GM18507 (cell line): ENCODE measurements around the gene CHRM2.

Experiments
- DNase-seq: peaks from one replicate; pipeline ENCODE4 v3.0.0; 2011; ENCODE audit warnings: low read depth; ENCODE audit not compliant: insufficient read length; ENCODE audit errors: extremely low spot score
- FAIRE-seq: peaks from 2 replicates; lab custom pipeline; 2011; peaks lifted over from hg19 to GRCh38; lab: Jason Lieb, UNC

CHRM2 gene

GRCh38 chr7:136947347-136947746 lies 78.9 kb downstream of the CHRM2 start:
- DNase-seq (no peak), FAIRE-seq (no peak)

- DNase-seq (no peak), FAIRE-seq (no peak)
These were observed 81.9 kb downstream of the CHRM2 start for GRCh38 chr7:136950331-136950730.

- no peak for DNase-seq
- no peak for FAIRE-seq
These were observed 84.9 kb downstream of the CHRM2 start for GRCh38 chr7:136953386-136953785.

- no peak for FAIRE-seq
- DNase-seq, result no peak
These were observed 87.8 kb downstream of the CHRM2 start for GRCh38 chr7:136956232-136956631.

GRCh38 chr7:136956671-136957070 lies 88.2 kb downstream of the CHRM2 start:
- FAIRE-seq, result no peak
- DNase-seq, result no peak

- FAIRE-seq, result no peak
- no peak for DNase-seq
These were observed 88.9 kb downstream of the CHRM2 start for GRCh38 chr7:136957391-136957790.

GRCh38 chr7:136958016-136958415 lies 89.6 kb downstream of the CHRM2 start:
- no peak for DNase-seq
- FAIRE-seq, result no peak

- FAIRE-seq, result no peak
These were observed 95.9 kb downstream of the CHRM2 start for GRCh38 chr7:136964347-136964746.

GRCh38 chr7:136966825-136967224 lies 98.4 kb downstream of the CHRM2 start:
- FAIRE-seq (no peak), DNase-seq (no peak)

More at GRCh38 chr7:136964347-136964746, 95.9 kb downstream of the CHRM2 start:
- DNase-seq, result no peak

- FAIRE-seq (no peak), DNase-seq (no peak)
These were observed 101.3 kb downstream of the CHRM2 start for GRCh38 chr7:136969761-136970160.

GRCh38 chr7:136971776-136972175 lies 103.3 kb downstream of the CHRM2 start:
- no peak for DNase-seq
- no peak for FAIRE-seq

GRCh38 chr7:136976504-136977251 lies 108.2 kb downstream of the CHRM2 start:
- DNase-seq (no peak), FAIRE-seq (no peak)

GRCh38 chr7:136993377-136993776 lies 124.9 kb downstream of the CHRM2 start:
- FAIRE-seq (no peak), DNase-seq (no peak)

GRCh38 chr7:136997735-136998134 lies 129.3 kb downstream of the CHRM2 start:
- FAIRE-seq (no peak), DNase-seq (no peak)

GRCh38 chr7:136998495-136998894 lies 130.0 kb downstream of the CHRM2 start:
- DNase-seq (no peak), FAIRE-seq (no peak)

- FAIRE-seq, result no peak
These were observed 132.2 kb downstream of the CHRM2 start for GRCh38 chr7:137000621-137001020.

GRCh38 chr7:137001041-137001440 lies 132.6 kb downstream of the CHRM2 start:
- FAIRE-seq (no peak), DNase-seq (no peak)

More at GRCh38 chr7:137000621-137001020, 132.2 kb downstream of the CHRM2 start:
- no peak for DNase-seq

- FAIRE-seq, result no peak
- no peak for DNase-seq
These were observed 133.0 kb downstream of the CHRM2 start for GRCh38 chr7:137001478-137001877.

- FAIRE-seq (no peak), DNase-seq (no peak)
These were observed 134.6 kb downstream of the CHRM2 start for GRCh38 chr7:137003086-137003485.

- no peak for FAIRE-seq
- DNase-seq, result no peak
These were observed 135.1 kb downstream of the CHRM2 start for GRCh38 chr7:137003566-137003965.

GRCh38 chr7:137005873-137006272 lies 137.4 kb downstream of the CHRM2 start:
- no peak for FAIRE-seq
- no peak for DNase-seq

- FAIRE-seq, result no peak
- no peak for DNase-seq
These were observed 137.8 kb downstream of the CHRM2 start for GRCh38 chr7:137006293-137006692.
